HL-60 (cell line): Measurements from ENCODE around the gene MAN2A2.

ENCODE experiments used
- GABPA ChIP-seq: IDR thresholded peaks from 2 replicates; pipeline ENCODE4 v1.6.1; 2012; ENCODE audit warnings: low read depth
- POLR2AphosphoS5 ChIP-seq: IDR thresholded peaks from 2 replicates; pipeline ENCODE4 v1.6.1; 2012; ENCODE audit warnings: low read depth
- SPI1 ChIP-seq: IDR thresholded peaks from 2 replicates; pipeline ENCODE4 v1.6.1; 2012; ENCODE audit warnings: low read depth, mild to moderate bottlenecking, borderline replicate concordance
- TF ChIP-seq, protein P1 (sequence below): IDR thresholded peaks from one replicate; pipeline ENCODE4 v1.5.1; 2011; ENCODE audit warnings: low read length, control low read depth, inconsistent platforms; ENCODE audit not compliant: insufficient read depth
- TF ChIP-seq, protein P2 (sequence below): IDR thresholded peaks from 2 replicates; pipeline ENCODE4 v1.6.1; 2012; ENCODE audit warnings: low read depth; ENCODE audit not compliant: insufficient replicate concordance

DNA sequence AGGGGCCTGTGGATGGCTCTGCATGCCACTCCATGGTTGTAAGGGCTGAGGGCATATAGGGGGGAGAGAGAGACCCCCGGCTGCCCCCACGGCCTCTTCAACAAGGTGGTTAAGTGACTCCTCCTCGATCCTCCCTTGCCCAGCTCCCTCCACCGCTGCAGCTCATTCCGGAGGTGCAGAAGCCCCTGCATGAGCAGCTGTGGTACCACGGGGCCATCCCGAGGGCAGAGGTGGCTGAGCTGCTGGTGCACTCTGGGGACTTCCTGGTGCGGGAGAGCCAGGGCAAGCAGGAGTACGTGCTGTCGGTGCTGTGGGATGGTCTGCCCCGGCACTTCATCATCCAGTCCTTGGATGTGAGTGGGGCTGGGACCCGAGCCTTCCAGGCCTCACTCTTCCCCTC is 12.3 kb upstream of the MAN2A2 start:
- TF ChIP-seq, protein P1, sequence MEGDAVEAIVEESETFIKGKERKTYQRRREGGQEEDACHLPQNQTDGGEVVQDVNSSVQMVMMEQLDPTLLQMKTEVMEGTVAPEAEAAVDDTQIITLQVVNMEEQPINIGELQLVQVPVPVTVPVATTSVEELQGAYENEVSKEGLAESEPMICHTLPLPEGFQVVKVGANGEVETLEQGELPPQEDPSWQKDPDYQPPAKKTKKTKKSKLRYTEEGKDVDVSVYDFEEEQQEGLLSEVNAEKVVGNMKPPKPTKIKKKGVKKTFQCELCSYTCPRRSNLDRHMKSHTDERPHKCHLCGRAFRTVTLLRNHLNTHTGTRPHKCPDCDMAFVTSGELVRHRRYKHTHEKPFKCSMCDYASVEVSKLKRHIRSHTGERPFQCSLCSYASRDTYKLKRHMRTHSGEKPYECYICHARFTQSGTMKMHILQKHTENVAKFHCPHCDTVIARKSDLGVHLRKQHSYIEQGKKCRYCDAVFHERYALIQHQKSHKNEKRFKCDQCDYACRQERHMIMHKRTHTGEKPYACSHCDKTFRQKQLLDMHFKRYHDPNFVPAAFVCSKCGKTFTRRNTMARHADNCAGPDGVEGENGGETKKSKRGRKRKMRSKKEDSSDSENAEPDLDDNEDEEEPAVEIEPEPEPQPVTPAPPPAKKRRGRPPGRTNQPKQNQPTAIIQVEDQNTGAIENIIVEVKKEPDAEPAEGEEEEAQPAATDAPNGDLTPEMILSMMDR = no peak
- TF ChIP-seq, protein P2, sequence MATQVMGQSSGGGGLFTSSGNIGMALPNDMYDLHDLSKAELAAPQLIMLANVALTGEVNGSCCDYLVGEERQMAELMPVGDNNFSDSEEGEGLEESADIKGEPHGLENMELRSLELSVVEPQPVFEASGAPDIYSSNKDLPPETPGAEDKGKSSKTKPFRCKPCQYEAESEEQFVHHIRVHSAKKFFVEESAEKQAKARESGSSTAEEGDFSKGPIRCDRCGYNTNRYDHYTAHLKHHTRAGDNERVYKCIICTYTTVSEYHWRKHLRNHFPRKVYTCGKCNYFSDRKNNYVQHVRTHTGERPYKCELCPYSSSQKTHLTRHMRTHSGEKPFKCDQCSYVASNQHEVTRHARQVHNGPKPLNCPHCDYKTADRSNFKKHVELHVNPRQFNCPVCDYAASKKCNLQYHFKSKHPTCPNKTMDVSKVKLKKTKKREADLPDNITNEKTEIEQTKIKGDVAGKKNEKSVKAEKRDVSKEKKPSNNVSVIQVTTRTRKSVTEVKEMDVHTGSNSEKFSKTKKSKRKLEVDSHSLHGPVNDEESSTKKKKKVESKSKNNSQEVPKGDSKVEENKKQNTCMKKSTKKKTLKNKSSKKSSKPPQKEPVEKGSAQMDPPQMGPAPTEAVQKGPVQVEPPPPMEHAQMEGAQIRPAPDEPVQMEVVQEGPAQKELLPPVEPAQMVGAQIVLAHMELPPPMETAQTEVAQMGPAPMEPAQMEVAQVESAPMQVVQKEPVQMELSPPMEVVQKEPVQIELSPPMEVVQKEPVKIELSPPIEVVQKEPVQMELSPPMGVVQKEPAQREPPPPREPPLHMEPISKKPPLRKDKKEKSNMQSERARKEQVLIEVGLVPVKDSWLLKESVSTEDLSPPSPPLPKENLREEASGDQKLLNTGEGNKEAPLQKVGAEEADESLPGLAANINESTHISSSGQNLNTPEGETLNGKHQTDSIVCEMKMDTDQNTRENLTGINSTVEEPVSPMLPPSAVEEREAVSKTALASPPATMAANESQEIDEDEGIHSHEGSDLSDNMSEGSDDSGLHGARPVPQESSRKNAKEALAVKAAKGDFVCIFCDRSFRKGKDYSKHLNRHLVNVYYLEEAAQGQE = no peak
- TF ChIP-seq GABPA (no peak), POLR2AphosphoS5 (0 out of 2 replicates have a peak, but pooled peaks have one; percentile 4), SPI1 (no peak)
